HG03280 (cell line): ENCODE results near the gene MYOM1.
A peak's percentile ranks its signal among the peaks of the same experiment; 100 is the strongest.

ENCODE experiments used
- ATAC-seq: cut with Tn5 transposase; IDR thresholded peaks from one replicate; pipeline ENCODE4 v1.9.1; 2021; ENCODE audit warnings: mild to moderate bottlenecking, moderate library complexity; ENCODE audit not compliant: unreplicated experiment

Gene MYOM1

DNA sequence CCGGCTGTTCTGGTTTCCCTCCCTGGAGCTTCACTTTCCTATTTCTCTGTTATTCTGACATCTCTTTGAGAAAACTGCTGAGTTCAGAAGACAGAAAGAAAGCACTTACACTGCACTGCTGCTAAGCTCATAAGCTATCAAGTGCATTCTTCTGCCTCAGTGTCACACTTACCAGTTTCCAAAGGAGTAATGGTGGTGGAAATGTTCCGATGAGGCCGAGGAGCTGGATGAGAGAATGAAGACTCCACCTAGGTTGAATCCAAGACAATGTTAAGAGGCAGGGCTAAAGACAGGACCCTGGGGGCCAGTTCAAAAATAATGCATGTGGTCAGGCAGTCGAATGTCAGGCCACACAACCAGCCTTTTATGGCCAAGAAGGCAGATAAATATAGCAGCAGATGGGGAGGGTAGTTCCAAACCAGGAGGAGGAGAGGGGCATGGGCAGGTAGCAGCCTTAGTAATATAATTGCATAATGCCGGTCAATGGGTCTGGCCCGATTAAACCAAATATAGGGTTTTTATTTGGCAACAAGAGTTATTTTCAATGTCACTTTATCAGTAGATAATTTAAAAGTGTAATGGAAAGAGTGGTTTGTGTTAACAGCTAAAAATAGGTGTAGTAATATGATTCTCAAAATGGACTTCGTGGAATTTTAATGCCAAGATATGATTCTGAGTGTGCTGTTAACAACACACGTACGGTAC, at the start of gene MYOM1:
Gene MYOM1 (minus strand): TSS at position 338 of the 705 bp plus-strand sequence. CDS start 4,745 bp downstream, outside the sequence.
- ATAC-seq: no peak

DNA sequence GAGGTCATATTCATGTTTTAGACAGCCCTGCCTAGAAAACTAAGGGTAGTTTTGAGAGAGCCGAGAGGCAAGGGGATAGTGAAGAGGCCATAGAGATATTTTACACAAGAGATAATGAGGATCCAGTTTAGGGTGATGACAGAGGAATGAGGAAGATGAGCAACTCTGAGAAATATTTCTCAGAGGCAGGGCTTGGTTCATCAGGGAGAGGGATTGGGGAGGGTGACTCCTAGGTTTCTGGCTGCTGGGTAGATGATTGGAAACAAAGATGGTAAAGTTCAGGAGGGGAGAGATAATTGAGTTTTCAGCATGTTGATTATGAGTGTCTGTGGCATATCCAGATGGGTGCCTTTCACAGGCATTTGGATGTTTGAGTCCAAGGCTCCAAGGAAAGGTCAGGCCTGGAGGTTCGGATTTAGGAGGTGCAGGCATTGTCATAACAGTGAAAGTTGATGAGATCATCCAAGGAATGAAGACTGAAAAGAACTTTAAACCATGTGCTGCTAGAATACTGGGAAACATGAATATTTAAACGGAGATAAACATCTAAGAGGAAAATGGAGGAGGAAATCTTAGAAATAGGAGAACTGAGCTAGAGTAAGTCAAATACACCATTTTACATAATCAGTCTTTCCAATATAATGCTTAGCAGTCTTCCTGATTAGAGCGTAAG, 49.6 kb upstream of the MYOM1 start:
- no peak for ATAC-seq

DNA sequence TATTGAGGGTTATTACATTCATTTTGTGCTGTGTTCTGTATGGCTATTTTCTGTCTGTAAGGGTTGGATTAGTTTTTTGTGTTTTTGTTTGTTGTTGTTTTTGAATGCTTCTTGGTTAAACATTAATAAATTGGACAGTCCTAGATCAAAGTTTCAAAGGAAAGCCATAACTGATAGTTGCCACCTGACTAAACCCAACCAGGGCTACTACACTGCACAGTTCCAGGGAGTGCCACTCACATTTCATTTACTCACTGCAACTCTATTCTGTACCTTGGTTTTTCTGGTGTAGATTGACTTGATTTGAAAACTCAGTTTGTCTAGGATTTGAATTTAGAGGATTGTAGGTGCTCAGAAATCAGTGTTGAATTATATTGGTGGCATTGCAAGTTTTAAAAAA, 48.5 kb upstream of the MYOM1 start:
- no peak for ATAC-seq

- no peak for ATAC-seq
Measured at GRCh38 chr18:3266062-3266608, 46.4 kb upstream of the MYOM1 start.

- ATAC-seq: no peak
Measured at GRCh38 chr18:3265564-3266033, 45.8 kb upstream of the MYOM1 start.

GRCh38 chr18:3264362-3264761, 44.6 kb upstream of the MYOM1 start:
- no peak for ATAC-seq

- ATAC-seq: no peak
Measured at GRCh38 chr18:3263132-3263700, 43.4 kb upstream of the MYOM1 start.

- peak; percentile 38 for ATAC-seq
Measured at GRCh38 chr18:3262234-3263131, 42.7 kb upstream of the MYOM1 start.

- peak; percentile 90 for ATAC-seq
Measured at GRCh38 chr18:3261373-3262233, 41.8 kb upstream of the MYOM1 start, which contains the start of gene MYL12B. Gene MYL12B, plus strand, starts transcription at chr18:3262133. Its CDS starts 10,766 bp downstream, at chr18:3272899.

GRCh38 chr18:3260995-3261372, 41.2 kb upstream of the MYOM1 start:
- no peak for ATAC-seq

- ATAC-seq: no peak
Measured at GRCh38 chr18:3257627-3258120, 37.9 kb upstream of the MYOM1 start.

DNA sequence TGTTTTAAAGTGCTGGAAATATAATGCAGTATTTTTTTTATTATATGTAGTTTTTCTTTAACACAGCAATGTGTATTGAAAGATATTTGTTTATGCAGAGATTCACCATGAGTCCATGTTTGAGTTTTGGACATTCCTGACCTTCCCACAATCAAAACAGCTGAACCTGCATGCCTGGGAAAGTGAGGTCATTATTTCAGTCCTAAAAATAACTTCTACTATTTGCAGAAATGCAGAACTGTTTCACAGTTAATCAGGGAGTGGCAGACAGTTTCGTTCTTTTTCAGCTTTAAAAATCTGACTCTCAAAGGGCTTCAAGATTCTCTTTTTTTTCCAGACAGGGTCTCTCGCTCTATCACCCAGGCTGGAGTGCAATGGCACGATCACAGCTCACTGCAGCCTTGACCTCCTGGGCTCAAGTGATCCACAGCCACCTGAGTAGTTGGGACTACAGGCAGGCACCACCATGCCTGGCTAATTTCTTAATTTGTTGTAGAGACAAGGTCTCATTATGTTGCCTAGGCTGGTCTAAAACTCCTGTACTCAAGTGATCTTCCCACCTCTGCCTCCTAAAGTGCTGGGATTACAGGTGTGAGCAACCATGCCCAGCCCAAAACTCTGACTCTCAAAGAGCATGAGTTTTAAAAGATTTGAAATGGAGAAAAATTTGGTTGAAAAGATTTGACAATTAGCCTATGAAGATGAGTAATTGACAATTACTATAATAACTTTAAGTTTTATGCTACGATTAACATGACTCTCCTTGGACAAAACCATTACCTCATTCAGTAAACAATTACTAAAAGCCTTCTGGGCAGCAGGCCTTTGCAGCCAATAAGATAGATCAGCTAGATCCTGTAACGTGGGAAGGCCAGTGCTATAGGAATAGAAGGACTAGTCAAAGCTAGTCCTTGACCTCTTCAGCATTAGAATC, 37.2 kb upstream of the MYOM1 start:
- no peak for ATAC-seq

DNA sequence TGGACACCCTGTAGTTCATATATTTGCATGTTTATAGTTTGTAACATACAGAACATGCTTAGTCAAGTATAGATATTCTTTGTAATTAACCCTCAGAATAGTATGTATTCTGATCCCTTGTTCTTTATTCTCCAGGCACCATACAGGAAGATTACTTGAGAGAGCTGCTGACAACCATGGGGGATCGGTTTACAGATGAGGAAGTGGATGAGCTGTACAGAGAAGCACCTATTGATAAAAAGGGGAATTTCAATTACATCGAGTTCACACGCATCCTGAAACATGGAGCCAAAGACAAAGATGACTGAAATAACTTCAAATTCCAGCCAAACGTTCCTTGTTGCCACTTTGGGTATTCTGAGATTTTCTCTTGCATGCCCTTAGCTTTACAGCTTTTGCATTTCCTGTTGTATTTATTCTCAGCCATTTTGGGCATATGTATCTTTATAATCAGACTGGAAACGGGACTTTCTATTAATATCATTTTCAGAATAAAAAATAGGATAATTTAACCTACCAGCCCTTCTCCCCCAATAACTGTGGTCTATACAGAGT, 35.9 kb upstream of the MYOM1 start:
- ATAC-seq: no peak

DNA sequence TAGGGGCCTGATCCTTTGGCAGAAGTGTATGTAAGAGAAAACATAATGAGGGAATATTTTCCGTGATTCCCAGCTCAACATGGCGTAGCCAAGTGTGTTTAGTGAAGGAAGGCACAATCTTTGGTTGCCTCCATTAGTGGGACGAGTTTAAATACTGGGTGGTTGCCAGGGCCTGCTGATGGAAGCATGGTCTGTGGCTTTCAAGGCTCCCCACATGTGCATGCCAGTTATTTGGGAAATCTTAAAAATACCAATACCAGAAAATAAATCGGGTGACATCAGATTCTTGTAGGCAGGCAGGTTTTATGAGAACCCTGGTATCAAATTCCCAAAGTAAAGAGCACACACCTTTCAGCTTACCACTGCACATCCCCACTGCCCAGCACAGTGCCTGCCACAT, 35.0 kb upstream of the MYOM1 start:
- ATAC-seq: no peak

DNA sequence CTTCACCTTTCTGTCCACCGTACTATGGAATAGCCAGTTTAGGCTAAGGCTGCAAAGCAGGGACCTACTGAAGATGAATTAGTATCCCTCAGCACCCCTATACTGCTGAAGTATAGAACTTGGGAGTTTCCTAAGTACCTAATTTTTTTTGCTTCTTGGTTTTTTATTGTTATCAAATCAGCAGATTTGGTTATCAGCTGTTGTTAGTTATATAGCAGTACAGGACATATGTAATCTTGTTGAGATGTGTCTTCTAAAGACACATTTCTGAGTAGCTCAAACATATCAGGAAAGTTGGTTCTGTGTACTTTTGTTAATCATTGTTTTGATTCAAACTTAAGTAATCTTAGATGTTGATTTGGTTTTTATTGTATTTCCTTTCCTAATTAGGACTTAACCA, 33.1 kb upstream of the MYOM1 start:
- ATAC-seq: no peak

GRCh38 chr18:3251963-3252277, 32.2 kb upstream of the MYOM1 start:
- ATAC-seq: no peak

DNA sequence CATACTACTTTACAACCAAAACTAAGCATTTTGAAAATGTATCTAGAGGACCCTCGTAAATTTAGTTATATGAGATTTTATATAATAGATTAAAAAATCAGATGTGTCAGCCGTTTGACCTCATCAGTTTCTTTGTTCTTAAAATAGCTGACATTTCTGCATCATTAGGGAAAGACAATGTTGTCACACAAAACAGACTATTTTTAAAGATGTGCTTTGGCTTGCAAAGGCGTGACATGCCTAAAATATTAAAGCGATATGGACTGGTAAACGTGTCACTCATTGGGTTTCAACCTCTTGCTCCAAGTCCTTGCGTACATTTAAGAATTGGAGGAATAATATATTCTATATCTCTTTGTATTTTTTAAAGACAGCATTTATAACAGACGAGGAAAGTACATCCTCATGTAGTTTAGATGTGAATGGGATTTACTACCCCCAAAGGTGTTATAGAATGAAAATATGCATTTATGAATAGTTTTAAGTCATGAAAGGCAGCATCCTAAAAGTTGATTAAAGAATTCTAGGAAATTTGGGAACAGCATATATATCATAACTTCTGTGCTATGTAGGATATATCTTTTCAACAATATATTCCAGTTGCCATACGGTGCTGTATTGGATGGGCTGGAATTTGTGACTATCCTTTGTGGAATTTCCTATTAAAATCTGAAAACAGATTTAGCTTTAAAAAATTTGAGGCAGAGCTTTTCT, 31.6 kb upstream of the MYOM1 start:
- ATAC-seq: no peak
